Activated CD8-positive, alpha-beta memory T cell treated with anti-CD3 and anti-CD28 coated beads for 36 hours (primary cell): ENCODE data around the gene WEE1. TPM values are rescaled to one million over a fixed set of nuclear protein-coding genes. Genes with fewer than 3 reads are reported as not detected.
"Not testable (repeated sequence)": the region's sequence is repeated elsewhere in the genome, so short reads cannot be mapped to it uniquely, and the experiment has no call there.

Experiments
- CTCF ChIA-PET: fragments of 350-600 bp; sonication (Branson Sonifier 250); formaldehyde crosslinking; loops from one replicate; lab custom pipeline; 2021; ENCODE audit warnings: antibody characterized with exemption; lab: Charles Lee
- POLR2A ChIA-PET: fragments of 350-600 bp; sonication (Branson Sonifier 250); formaldehyde crosslinking; loops from one replicate; lab custom pipeline; 2021; ENCODE audit warnings: antibody characterized with exemption; lab: Charles Lee
- total RNA-seq, 2 experiments: library from RNA; stranded (reverse); gene quantifications; one replicate each; pipeline ENCODE4 v1.2.3, GENCODE V29; 2021

WEE1 gene
- total RNA-seq, 2 experiments from 2014 or later: 54.3 to 61.1 TPM

- CTCF ChIA-PET: interaction anchor here (0.7 kb wide), 1 partner anchor 454 kb away, joined by 4 read pairs; no protein-coding TSS in a partner anchor
- POLR2A ChIA-PET: no interaction called here
These were observed 35.7 kb downstream of the WEE1 start for GRCh38 chr11:9609002-9609759.

- POLR2A ChIA-PET: no interaction called here
- CTCF ChIA-PET: interaction anchor here (0.7 kb wide), 1 partner anchor 455 kb away, joined by 4 read pairs; no protein-coding TSS in a partner anchor
These were observed 36.4 kb downstream of the WEE1 start for GRCh38 chr11:9609841-9610240.

- POLR2A ChIA-PET: interaction anchor here (1.0 to 1.7 kb wide), 6 partner anchors 12 to 153 kb away, joined by 3 to 11 read pairs (median 8); partner anchors contain the start of genes WEE1 and ZNF143
- CTCF ChIA-PET: interaction anchor here (0.6 to 2.6 kb wide), 13 partner anchors 9 to 381 kb away, joined by 3 to 41 read pairs (median 7); partner anchors contain the start of gene WEE1
These were observed 39.8 kb downstream of the WEE1 start for GRCh38 chr11:9613118-9613829.

- POLR2A ChIA-PET: interaction anchor here (0.6 to 1.7 kb wide), 7 partner anchors 13 to 693 kb away, joined by 3 to 11 read pairs (median 8); partner anchors contain the start of genes WEE1 and ZNF143
- CTCF ChIA-PET: interaction anchor here (0.6 to 2.6 kb wide), 14 partner anchors 10 to 381 kb away, joined by 3 to 41 read pairs (median 6); partner anchors contain the start of gene WEE1
These were observed 40.6 kb downstream of the WEE1 start for GRCh38 chr11:9613830-9614762.

GRCh38 chr11:9615031-9615451, 41.6 kb downstream of the WEE1 start:
- ChIA-PET POLR2A (no interaction called here), CTCF (no interaction called here)

- ChIA-PET CTCF (interaction anchor here (1.8 kb wide), 1 partner anchor 81 kb away, joined by 4 read pairs; no protein-coding TSS in a partner anchor), POLR2A (no interaction called here)
These were observed 42.7 kb downstream of the WEE1 start for GRCh38 chr11:9616042-9616675.

GRCh38 chr11:9616858-9617257, 43.4 kb downstream of the WEE1 start:
- CTCF ChIA-PET: interaction anchor here (1.8 kb wide), 1 partner anchor 82 kb away, joined by 4 read pairs; no protein-coding TSS in a partner anchor

GRCh38 chr11:9617940-9618339, 44.5 kb downstream of the WEE1 start:
- ChIA-PET POLR2A (no interaction called here), CTCF (interaction anchor here (0.7 to 1.8 kb wide), 2 partner anchors 11 to 83 kb away, joined by 4 to 5 read pairs; no protein-coding TSS in a partner anchor)

More at GRCh38 chr11:9616858-9617257, 43.4 kb downstream of the WEE1 start:
- POLR2A ChIA-PET: no interaction called here

- POLR2A ChIA-PET: no interaction called here
- CTCF ChIA-PET: no interaction called here
These were observed 45.5 kb downstream of the WEE1 start for GRCh38 chr11:9619004-9619403.

- POLR2A ChIA-PET: interaction anchor here (0.5 kb wide), 1 partner anchor 65 kb away, joined by 3 read pairs; no protein-coding TSS in a partner anchor
- CTCF ChIA-PET: interaction anchor here (1.1 kb wide), 1 partner anchor 139 kb away, joined by 3 read pairs; no protein-coding TSS in a partner anchor
These were observed 46.5 kb downstream of the WEE1 start for GRCh38 chr11:9619971-9620370.

- CTCF ChIA-PET, POLR2A ChIA-PET: not testable (repeated sequence)
These were observed 48.9 kb downstream of the WEE1 start for GRCh38 chr11:9622353-9622752.

- POLR2A ChIA-PET, CTCF ChIA-PET: not testable (repeated sequence)
These were observed 49.6 kb downstream of the WEE1 start for GRCh38 chr11:9623053-9623452.

- CTCF ChIA-PET: no interaction called here
- POLR2A ChIA-PET: no interaction called here
These were observed 51.0 kb downstream of the WEE1 start for GRCh38 chr11:9624448-9624847.

- POLR2A ChIA-PET: no interaction called here
- CTCF ChIA-PET: no interaction called here
These were observed 51.7 kb downstream of the WEE1 start for GRCh38 chr11:9625162-9625561.

GRCh38 chr11:9625728-9626127, 52.3 kb downstream of the WEE1 start:
- ChIA-PET CTCF (no interaction called here), POLR2A (no interaction called here)

GRCh38 chr11:9626496-9627394, 53.3 kb downstream of the WEE1 start:
- CTCF ChIA-PET: no interaction called here
- POLR2A ChIA-PET: no interaction called here

- ChIA-PET CTCF (interaction anchor here (0.6 kb wide), 1 partner anchor 11 kb away, joined by 5 read pairs; no protein-coding TSS in a partner anchor), POLR2A (no interaction called here)
These were observed 55.6 kb downstream of the WEE1 start for GRCh38 chr11:9629064-9629463.
